Activated CD4-positive, alpha-beta memory T cell treated with anti-CD3 and anti-CD28 coated beads for 36 hours (primary cell): ENCODE data around the gene DYNLT1. TPM values are rescaled to one million over a fixed set of nuclear protein-coding genes. Genes with fewer than 3 reads are reported as not detected.

Experiments used
- CTCF ChIA-PET: fragments of 350-600 bp; sonication (Branson Sonifier 250); formaldehyde crosslinking; loops from one replicate; lab custom pipeline; 2021; ENCODE audit warnings: antibody characterized with exemption, inconsistent platforms; lab: Charles Lee
- POLR2A ChIA-PET: fragments of 350-600 bp; sonication (Branson Sonifier 250); formaldehyde crosslinking; loops from one replicate; lab custom pipeline; 2021; ENCODE audit warnings: antibody characterized with exemption; lab: Charles Lee
- DNase-seq: peaks from one replicate; pipeline ENCODE4 v3.0.0-alpha.2; 2020
- H3K27ac Mint-ChIP-seq: one replicate; pipeline ENCODE4 v1.8.0; 2021; ENCODE audit warnings: mixed read lengths
- H3K27me3 Mint-ChIP-seq: one replicate; pipeline ENCODE4 v1.8.0; 2021; ENCODE audit warnings: mixed read lengths
- H3K36me3 Mint-ChIP-seq: one replicate; pipeline ENCODE4 v1.8.0; 2021; ENCODE audit warnings: mixed read lengths
- H3K4me1 Mint-ChIP-seq: one replicate; pipeline ENCODE4 v1.8.0; 2021; ENCODE audit warnings: low read depth, mixed read lengths
- H3K4me3 Mint-ChIP-seq: one replicate; pipeline ENCODE4 v1.8.0; 2021; ENCODE audit warnings: mild to moderate bottlenecking, mixed read lengths
- H3K9me3 Mint-ChIP-seq: one replicate; pipeline ENCODE4 v1.8.0; 2021; ENCODE audit warnings: mixed read lengths
- intact Hi-C: fragments of 100-400 bp; cut with micrococcal nuclease; formaldehyde crosslinking; loops from one replicate; pipeline ENCODE4 v1.15.1; 2023
- microRNA-seq: library from miRNA; unstranded; fragments of <30 nt; microRNA quantifications from one replicate; pipeline ENCODE4 v1.2.0, GENCODE V29; 2022; ENCODE audit warnings: borderline number of aligned reads, borderline microRNAs expressed, borderline replicate concordance
- total RNA-seq, 2 experiments: library from RNA; stranded (reverse); gene quantifications; one replicate each; pipeline ENCODE4 v1.2.3, GENCODE V29; 2021

The DYNLT1 gene
- total RNA-seq, 2 experiments from 2014 or later = 117 to 120 TPM

DNA sequence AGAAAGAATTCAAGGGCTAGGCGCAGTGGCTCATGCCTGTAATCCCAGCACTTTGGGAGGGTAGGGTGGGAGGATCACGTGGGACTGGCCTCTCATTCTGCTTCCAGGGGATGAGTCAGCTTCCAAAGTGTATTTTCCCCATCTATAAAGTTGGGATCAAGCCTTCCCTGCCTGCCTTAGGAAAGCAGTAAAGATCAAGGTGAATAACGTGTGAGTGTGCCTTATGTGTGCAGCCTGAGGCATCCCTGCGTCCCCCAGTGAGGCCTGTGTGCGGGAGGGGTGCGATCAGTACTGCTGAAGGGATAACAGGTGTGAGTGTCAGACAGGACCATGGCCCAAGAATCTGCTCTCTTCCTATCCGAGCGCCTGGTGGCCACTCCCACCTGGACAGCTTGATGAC is 57.9 kb downstream of the DYNLT1 start:
- Mint-ChIP-seq H3K4me1 (peaks cover 8% of the 10 kb centered on the region), H3K27me3 (no peaks in the 10 kb centered on the region), H3K36me3 (peaks cover 59% of the 10 kb centered on the region), H3K4me3 (no peak overlapping the region), H3K9me3 (no peaks in the 10 kb centered on the region), H3K27ac (no peak overlapping the region)
- DNase-seq = no peak
- intact Hi-C loops = no loop called here
- POLR2A ChIA-PET = no interaction called here
- CTCF ChIA-PET = no interaction called here

Small RNAs within 50 kb of the gene (microRNA-seq; reads per million reads assigned to microRNA genes)
- not detected for gene MIR7161

Other genes with a start within 250 kb of the DYNLT1 start
- gene TMEM181, start 84.7 kb downstream of the DYNLT1 start, total RNA-seq = 10 to 100 TPM; 11.3 to 11.6 TPM
- 100 to 1,000 TPM; 181 to 186 TPM for gene SYTL3, start 5.3 kb upstream of the DYNLT1 start, total RNA-seq
- gene EZR, start 174.6 kb upstream of the DYNLT1 start, total RNA-seq = 100 to 1,000 TPM; 255 to 256 TPM